Measurements from ENCODE around the gene NHLH1.
A peak's percentile ranks its signal among the peaks of the same experiment; 100 is the strongest.
"Not testable (repeated sequence)": the region's sequence is repeated elsewhere in the genome, so short reads cannot be mapped to it uniquely, and the experiment has no call there.

Gene NHLH1

GRCh38 chr1:160376525-160377131 is 9.8 kb downstream of the NHLH1 start:
- peak in 1 of 3 donors; percentile 24 for DNase-seq (ENCODE audit: low read depth in 2 of 3, low spot score in 1 of 3)

DNA sequence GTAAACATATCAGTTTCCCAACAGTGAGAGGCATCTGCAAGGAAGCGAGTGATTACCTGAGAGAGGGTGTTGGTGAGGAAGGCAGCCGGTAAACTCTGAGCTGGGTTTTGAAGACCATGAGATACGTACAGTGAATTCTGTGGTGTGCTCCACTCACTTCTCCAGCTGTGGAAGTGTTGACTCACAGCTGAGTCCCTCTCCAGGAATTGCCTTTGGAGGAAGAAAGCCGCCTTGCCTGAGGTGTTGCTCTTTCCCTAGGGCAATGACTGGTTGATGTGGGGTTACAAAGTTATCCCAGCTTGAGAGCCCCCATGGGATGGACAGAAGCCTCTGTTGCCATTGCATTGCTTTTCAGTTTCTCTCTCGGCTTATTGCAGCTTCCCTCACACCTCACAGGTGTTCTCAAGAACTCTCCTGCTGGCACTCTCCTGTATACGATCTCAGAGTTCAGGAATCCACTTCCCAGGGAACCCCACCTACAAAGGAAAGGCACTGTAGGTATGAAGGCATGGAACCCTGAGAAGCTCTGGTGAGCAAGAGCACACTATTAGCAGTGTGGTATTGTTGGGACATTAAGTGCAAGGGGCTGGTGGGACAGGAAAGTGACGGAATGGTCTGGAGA is 10.8 kb downstream of the NHLH1 start:
- no peak for DNase-seq (ENCODE audit: low read depth in 2 of 3, low spot score in 1 of 3)

GRCh38 chr1:160384812-160385211 is 17.9 kb downstream of the NHLH1 start:
- DNase-seq (ENCODE audit: low read depth in 2 of 3, low spot score in 1 of 3): not testable (repeated sequence)

DNA sequence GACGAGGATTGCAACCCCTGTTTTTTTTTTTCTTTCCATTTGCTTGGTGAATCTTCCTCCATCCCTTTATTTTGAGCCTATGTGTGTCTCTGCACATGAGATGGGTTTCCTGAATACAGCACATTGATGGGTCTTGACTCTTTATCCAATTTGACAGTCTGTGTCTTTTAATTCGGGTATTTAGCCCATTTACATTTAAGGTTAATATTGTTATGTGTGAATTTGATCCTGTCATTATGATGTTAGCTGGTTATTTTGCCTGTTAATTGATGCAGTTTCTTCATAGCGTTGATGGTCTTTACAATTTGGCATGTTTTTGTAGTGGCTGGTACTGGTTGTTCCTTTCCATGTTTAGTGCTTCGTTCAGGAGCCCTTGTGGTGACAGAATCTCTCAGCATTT is 21.5 kb downstream of the NHLH1 start:
- DNase-seq (ENCODE audit: low read depth in 2 of 3, low spot score in 1 of 3): not testable (repeated sequence)

- DNase-seq (ENCODE audit: low read depth in 2 of 3, low spot score in 1 of 3): no peak
These were observed 27.8 kb downstream of the NHLH1 start for GRCh38 chr1:160394673-160395072.

DNA sequence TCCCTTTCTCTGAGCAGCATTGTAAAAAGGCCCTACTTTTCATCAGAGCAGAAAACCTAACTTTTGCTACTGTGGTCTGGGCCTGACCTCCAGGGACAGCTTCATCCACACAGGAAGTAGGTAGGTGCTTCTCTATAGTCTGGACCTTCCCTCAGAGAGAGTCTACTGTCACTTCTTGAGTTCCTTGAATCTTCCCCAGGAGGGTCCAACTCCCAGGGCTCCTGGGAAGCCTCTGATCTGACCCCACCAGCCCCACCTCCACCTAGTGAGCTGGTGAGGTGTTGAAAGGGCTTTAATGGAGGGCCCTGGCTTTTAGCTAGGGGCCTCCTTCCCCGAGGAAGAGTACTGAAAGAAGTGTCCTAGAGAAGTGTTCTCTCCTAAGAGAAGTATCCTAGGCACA is 30.8 kb downstream of the NHLH1 start:
- no peak for DNase-seq (ENCODE audit: low read depth in 2 of 3, low spot score in 1 of 3)

GRCh38 chr1:160398823-160399222 is 32.0 kb downstream of the NHLH1 start:
- no peak for DNase-seq (ENCODE audit: low read depth in 2 of 3, low spot score in 1 of 3)

GRCh38 chr1:160399544-160400222 is 32.8 kb downstream of the NHLH1 start:
- DNase-seq (ENCODE audit: low read depth in 2 of 3, low spot score in 1 of 3): no peak

GRCh38 chr1:160400223-160400645 is 33.4 kb downstream of the NHLH1 start, which contains the start of gene VANGL2:
Gene VANGL2, plus strand, starts transcription at chr1:160400564. Its CDS starts 15,274 bp downstream, at chr1:160415838.
- peak in 2 of 3 donors; percentile 24 to 42 for DNase-seq (ENCODE audit: low read depth in 2 of 3, low spot score in 1 of 3)

DNA sequence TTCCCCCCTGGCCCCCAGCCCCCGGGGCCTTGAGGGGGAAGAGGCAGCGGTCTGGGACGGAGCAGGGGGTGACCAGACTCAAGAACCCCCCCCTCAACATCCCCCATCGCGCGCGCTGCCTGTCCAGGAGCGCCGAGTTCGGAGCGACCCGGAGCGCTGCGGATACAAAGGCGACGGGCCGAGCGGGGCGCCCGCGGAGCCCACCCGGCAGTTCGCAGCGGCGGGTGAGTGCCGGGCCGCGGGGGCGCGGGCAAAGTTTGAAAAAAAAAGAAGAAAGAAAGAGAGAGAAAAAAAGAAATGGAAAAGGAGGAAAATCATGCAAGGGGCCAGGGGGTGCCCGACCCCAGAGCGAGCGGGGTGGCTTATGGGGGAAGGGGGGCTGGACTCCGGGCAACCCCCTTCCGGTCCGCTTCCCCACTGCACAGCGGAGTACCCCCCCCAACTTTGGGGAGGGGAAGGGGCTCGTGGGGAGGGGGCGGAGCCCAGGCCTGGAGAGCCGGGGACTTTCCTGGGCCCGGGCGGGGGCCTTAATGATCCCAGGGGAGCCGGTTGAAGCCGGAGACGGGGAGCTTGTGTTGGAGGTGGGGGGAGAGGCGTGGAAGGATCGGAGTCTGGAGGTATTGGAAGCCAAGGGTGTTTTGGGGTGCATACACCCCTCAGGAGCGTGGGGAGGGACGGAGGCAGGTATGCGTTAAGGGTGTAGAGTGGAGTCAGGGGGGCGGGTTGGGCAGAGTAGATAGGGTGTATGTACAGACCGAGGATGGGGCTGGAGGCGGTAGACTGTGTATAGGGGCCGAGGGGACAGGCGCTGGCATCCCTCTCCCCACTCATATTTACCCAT is 34.0 kb downstream of the NHLH1 start:
- no peak for DNase-seq (ENCODE audit: low read depth in 2 of 3, low spot score in 1 of 3)

DNA sequence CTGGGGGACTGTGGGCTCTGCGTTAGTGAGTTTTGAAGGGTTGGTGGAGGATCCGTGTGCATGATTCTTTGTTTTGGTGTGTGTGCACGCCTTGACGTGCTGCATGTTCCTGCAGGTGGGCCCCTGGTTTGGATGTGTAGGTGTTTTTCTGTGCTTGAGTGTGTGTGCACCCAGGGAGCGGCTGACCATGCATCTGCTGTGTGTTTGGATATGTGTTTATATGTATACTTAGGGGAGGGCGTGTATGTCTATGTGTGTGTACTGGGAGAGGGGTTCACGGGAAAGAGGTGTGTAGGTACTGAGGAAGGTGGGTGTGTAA is 34.6 kb downstream of the NHLH1 start:
- no peak for DNase-seq (ENCODE audit: low read depth in 2 of 3, low spot score in 1 of 3)

- no peak for DNase-seq (ENCODE audit: low read depth in 2 of 3, low spot score in 1 of 3)
These were observed 35.3 kb downstream of the NHLH1 start for GRCh38 chr1:160402001-160402795.

GRCh38 chr1:160403244-160403643 is 36.4 kb downstream of the NHLH1 start:
- no peak for DNase-seq (ENCODE audit: low read depth in 2 of 3, low spot score in 1 of 3)

DNA sequence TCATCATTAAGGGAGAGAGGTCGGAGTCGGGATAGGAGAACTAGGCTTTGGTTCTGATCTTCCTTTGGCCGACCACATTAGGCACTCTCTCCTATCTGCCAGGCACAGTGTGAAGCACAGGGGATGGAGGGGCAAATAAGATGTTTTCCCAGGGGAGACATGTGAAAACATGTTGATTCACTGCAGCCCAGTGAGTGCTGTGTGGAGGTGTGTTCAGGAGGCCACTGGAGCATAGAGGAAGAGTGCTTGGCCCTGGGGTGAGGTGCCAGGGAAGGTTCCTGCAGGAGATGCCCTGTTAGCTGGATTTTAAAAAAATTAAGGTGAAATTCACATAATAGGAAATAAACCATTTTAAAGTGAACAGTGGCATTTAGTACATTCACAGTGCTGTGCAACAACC is 37.2 kb downstream of the NHLH1 start:
- no peak for DNase-seq (ENCODE audit: low read depth in 2 of 3, low spot score in 1 of 3)

GRCh38 chr1:160405331-160405877 is 38.5 kb downstream of the NHLH1 start:
- no peak for DNase-seq (ENCODE audit: low read depth in 2 of 3, low spot score in 1 of 3)

DNA sequence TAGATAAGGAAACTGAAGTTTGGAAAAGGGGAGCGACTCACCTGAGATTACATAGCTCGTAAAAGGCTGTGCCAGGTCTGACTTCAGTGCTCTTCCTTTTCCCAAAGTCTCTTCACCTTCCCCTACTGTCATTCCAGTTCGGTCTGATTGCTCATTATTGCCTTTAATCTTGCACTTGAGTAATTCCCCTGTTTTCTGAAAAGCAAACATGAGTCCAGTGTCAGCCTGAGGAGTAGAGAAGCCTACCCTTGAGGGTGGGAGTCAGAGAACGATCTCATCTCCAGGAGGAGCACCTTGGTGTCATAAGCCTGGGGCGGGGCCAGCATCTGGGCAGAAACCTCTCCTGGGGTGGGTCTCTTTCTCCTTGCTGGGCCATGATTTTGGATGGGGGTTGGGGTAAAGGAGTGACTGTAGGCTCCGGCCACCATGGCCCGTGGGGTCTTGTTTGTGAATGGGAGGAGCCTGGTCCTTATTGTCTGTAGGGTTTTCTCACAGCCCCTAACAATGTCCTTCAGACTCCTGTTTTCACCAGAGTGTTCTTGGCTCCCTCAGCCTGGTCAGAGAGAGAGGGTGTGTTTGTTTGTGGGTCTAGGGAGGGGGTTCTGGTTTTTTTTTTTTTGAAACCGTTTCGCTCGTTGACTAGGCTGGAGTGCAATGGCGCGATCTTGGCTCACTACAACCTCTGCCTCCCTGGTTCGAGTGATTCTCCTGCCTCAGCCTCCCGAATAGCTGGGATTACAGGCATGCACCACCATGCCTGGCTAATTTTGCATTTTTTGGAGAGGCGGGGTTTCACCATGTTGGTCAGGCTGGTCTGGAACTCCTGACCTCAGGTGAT is 39.5 kb downstream of the NHLH1 start:
- DNase-seq (ENCODE audit: low read depth in 2 of 3, low spot score in 1 of 3): no peak

- DNase-seq (ENCODE audit: low read depth in 2 of 3, low spot score in 1 of 3): no peak
These were observed 41.2 kb downstream of the NHLH1 start for GRCh38 chr1:160407839-160408801.

DNA sequence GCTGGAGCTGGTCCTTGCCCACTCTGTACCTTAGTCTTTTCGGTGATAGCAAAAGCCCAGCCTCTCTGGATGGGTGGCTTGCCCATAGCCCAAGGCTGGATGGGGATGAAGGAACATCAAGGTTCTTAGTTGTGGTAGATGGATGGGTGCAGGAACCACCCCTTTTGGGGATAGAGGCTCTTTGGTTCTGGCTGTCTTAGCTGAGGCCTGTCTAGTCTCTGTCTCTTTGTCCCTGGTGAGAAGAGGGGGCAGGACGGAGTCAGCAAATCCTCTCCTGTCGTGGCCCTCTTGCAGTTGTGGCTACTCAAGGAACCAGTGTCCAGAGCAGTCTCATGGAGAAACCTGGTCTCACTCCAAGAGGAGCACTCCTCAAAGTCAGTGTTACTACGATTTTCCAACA is 42.0 kb downstream of the NHLH1 start:
- DNase-seq (ENCODE audit: low read depth in 2 of 3, low spot score in 1 of 3): no peak

GRCh38 chr1:160409486-160409885 is 42.6 kb downstream of the NHLH1 start:
- no peak for DNase-seq (ENCODE audit: low read depth in 2 of 3, low spot score in 1 of 3)

Data from stimulated activated CD4-positive, alpha-beta T cell treated with anti-CD3 and anti-CD28 coated beads, Interleukin-12 subunit alpha, Interleukin-12 subunit beta, amount 100 ng/mL, for 48 hours (primary cell).